Measurements from ENCODE around the gene GALNTL6.

DNA sequence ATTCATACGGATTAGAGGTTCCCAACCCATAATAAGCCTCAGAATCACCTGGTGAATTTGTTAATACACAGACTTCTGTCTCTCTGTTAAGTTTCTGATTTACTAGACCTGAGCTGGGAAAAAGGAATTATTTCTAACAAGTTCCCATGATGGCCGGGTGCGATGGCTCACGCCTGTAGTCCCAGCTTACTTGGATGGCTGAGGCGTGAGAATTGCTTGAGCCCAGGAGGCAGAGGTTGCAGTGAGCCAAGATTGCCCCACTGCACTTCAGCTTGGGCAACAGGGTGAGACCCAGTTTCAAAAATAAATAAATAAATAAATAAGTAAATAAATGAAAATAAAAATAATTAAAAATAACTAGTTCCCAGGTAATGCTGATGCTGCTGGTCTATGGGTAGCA is 412.3 kb downstream of the GALNTL6 start:
- TF ChIP-seq EZH2 (IDR thresholded peaks at IDR 0.05; ENCODE audit: insufficient read depth, poor library complexity, severe bottlenecking) (no peak), EZH2phosphoT487 (IDR thresholded peaks at IDR 0.05; ENCODE audit: insufficient read depth, low read depth) (no peak)
